Heart left ventricle (tissue), 13 donors: ENCODE measurements around the gene PTGS1.

Source experiments
- POLR2A ChIP-seq, 2 donors: fragments of 450-650 bp; IDR thresholded peaks; one replicate each; pipeline ENCODE4 v1.6.1; 2017; ENCODE audit warnings: antibody characterized with exemption in 2 of 2, mild to moderate bottlenecking in 2 of 2, moderate library complexity in 2 of 2
- TF ChIP-seq, protein P1 (sequence below), 12 donors: fragments of 200-600 bp; sonication (generic) in 4 of 12; IDR thresholded peaks; one replicate each; pipeline versions ENCODE4 v1.5.0 to v1.8.0; 2018 to 2022; ENCODE audit warnings: antibody characterized with exemption in 12 of 12, mild to moderate bottlenecking in 5 of 12
- donor health status: ischemic (EF 13 %, LVEDD 7.1; RV severe dilation, severe dysfunction).
- donor health status: DM: no; HTN: yes; CAD: no.
- donor health status: DM: no; HTN: no; CAD: no.
- donor health status: ischemic (EF 25% LVEDD 6.9; RV normal size, moderate dysfunction).
- donor health status: ischemic (EF 25% LVEDD 5.7; RV mildly dilated, moderate dysfunction).
- donor health status: ischemic (EF 35%, LVEDD 5.7; RV mildly dilated, moderate dysfunction).
- donor health status: nonischemic (EF 11% LVEDD 7.7; RV severe dilation, severe dysfunction).
- donor health status: DM: yes; HTN: yes; CAD: no.
- donor health status: PGD.
- donor health status: ischemic (EF 29% LVEDD 5.4; RV normal size, mild dysfunction).
- donor health status: nonischemic (EF 23%, LVEDD 6.1; RV moderate dilation, normal function).

DNA sequence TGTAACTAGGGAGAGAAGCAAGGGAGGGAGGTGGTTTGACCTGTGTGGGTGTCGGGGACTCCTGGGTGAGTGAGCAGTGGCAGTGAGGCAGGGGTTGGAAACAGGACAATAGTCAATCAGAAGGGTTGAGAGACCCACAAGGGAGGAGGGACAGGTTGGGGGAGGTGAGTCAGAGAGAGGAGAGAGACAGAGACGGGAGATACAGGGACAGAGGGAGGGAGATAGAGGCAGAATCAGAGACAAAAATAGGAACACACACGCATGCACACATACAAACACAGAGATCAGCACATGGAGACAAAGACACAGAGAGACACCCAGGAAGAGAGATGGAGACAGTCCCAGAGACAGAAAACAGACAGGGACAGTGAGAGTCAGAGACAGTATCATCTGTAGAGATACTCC is 39.3 kb upstream of the PTGS1 start:
- TF ChIP-seq POLR2A (IDR thresholded peaks at IDR 0.05): no peak
- TF ChIP-seq, protein P1, sequence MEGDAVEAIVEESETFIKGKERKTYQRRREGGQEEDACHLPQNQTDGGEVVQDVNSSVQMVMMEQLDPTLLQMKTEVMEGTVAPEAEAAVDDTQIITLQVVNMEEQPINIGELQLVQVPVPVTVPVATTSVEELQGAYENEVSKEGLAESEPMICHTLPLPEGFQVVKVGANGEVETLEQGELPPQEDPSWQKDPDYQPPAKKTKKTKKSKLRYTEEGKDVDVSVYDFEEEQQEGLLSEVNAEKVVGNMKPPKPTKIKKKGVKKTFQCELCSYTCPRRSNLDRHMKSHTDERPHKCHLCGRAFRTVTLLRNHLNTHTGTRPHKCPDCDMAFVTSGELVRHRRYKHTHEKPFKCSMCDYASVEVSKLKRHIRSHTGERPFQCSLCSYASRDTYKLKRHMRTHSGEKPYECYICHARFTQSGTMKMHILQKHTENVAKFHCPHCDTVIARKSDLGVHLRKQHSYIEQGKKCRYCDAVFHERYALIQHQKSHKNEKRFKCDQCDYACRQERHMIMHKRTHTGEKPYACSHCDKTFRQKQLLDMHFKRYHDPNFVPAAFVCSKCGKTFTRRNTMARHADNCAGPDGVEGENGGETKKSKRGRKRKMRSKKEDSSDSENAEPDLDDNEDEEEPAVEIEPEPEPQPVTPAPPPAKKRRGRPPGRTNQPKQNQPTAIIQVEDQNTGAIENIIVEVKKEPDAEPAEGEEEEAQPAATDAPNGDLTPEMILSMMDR (IDR thresholded peaks at IDR 0.05): no peak
